AG09309 (cell line): ENCODE measurements around the gene LRRC41.

Source experiments
- DNase-seq: peaks from one replicate; pipeline ENCODE4 v3.0.0-alpha.2; 2010; ENCODE audit warnings: low read depth
- H3K4me3 ChIP-seq: 2 replicates; pipeline ENCODE4 v1.5.1; 2011; ENCODE audit warnings: mild to moderate bottlenecking, low read depth, low read length, moderate library complexity; ENCODE audit not compliant: control insufficient read depth
- TF ChIP-seq, protein P1 (sequence below): IDR thresholded peaks from 2 replicates; pipeline ENCODE4 v1.5.1; 2011; ENCODE audit warnings: mild to moderate bottlenecking, low read depth, low read length, inconsistent platforms; ENCODE audit not compliant: insufficient read depth, control insufficient read depth; ENCODE audit errors: missing control alignments

LRRC41 gene

DNA sequence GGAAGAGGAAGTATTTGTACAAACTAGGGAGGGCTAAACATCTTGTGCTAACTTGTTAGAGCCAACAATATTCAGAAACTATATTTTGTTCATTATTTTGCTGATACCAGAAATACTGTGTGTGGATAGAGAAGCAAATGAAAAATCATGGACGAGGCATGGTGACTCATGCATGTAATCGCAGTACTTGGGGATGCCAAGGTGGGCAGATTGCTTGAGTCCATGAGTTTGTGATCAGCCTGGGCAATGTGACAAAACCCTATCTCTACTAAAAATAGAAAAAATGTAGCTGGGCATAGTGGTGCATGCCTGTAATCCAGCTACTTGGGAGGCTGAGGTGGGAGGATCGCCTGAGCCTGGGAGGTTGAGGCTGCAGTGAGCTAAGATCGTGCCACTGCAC lies 13.4 kb downstream of the LRRC41 start:
- DNase-seq: no peak
- no peak overlapping the region for H3K4me3 ChIP-seq

DNA sequence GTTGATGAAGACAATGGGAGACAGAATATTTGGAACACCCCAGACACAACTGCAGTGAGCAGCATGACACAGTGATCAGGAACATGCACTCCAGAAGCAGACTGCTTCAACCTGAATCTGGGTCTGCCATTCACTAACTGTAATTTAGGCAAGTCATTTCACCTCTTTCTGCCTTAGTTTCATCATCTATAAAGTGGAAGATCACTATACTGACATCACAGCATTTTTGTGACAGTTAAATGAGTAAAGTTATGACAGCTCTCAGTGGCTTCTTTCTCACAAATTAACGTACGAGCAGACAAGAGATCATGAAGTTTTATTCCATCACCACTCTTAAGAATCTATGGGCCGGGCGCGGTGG lies 14.3 kb downstream of the LRRC41 start:
- TF ChIP-seq, protein P1, sequence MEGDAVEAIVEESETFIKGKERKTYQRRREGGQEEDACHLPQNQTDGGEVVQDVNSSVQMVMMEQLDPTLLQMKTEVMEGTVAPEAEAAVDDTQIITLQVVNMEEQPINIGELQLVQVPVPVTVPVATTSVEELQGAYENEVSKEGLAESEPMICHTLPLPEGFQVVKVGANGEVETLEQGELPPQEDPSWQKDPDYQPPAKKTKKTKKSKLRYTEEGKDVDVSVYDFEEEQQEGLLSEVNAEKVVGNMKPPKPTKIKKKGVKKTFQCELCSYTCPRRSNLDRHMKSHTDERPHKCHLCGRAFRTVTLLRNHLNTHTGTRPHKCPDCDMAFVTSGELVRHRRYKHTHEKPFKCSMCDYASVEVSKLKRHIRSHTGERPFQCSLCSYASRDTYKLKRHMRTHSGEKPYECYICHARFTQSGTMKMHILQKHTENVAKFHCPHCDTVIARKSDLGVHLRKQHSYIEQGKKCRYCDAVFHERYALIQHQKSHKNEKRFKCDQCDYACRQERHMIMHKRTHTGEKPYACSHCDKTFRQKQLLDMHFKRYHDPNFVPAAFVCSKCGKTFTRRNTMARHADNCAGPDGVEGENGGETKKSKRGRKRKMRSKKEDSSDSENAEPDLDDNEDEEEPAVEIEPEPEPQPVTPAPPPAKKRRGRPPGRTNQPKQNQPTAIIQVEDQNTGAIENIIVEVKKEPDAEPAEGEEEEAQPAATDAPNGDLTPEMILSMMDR: no peak

More for the DNA sequence above, 13.4 kb downstream of the LRRC41 start:
- TF ChIP-seq, protein P1: no peak

DNA sequence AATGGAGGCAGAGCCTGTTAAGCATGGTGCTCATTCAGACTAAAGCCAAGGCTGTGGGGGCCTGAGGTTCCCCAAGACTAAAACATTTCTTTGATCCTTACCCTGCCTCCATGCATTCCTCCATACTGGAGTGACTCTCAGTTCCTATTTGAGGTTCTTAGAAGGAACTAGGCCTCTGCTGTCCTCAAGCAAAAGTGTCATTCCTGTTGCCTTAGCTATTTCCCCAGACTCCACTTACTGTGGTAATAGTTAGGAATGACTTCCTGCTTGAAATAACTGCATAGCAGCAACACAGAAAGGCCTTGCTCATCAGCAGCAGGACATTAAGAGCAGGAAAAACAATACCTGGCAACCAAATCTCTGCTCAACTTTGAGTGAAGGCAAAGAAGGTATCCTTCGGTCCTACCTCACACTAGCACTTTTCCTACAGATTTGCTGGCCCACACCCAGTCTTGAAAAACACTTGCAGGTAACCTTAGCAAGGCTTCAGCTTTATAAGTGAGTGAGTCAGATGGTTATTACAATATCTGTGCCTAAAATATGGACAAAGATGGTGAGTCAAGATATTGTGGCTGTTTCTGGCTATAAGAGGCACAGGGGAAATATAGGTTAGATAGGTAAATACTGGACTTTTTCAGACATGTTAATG lies 14.8 kb downstream of the LRRC41 start:
- H3K4me3 ChIP-seq: no peak overlapping the region
- no peak for DNase-seq
- TF ChIP-seq, protein P1: no peak

More for the DNA sequence above, 14.3 kb downstream of the LRRC41 start:
- no peak overlapping the region for H3K4me3 ChIP-seq
- DNase-seq: no peak

DNA sequence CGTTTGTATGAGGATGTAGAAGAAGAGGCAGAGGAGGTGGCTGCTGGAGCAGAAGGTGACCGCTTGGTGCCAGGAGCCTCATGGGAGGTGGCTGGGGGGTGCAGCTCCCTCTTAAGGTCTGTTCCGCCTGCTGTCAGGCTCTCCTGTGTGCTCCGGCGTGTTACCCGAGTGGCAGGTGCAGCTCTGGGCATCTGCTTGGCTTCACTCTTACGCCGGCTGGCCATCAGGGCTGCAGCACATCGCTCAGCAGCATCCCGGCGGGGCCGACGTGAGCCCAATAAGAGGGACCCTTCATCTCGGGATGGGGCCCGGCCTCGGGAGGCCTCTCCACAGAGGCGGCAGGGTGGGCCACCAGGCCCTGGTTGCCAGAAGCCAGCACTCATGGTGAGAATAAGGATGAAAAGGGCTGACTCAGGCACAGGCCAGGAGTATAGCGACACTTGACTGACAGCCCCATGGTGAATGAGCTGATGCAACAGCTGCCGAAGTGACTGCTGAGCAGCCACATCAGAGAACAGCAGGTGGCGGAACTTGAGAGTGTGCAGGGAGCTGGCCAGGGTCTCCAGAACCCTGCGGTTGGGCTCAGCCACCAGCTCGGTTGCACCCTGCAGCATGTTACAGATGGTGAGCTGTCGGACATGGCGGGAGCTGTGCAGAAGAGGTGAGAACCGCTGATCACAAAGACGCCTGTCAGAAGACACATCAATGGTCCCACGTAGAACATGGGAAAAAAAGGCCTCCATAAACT lies 17.5 kb downstream of the LRRC41 start:
- no peak overlapping the region for H3K4me3 ChIP-seq
- DNase-seq: no peak
- TF ChIP-seq, protein P1: no peak

DNA sequence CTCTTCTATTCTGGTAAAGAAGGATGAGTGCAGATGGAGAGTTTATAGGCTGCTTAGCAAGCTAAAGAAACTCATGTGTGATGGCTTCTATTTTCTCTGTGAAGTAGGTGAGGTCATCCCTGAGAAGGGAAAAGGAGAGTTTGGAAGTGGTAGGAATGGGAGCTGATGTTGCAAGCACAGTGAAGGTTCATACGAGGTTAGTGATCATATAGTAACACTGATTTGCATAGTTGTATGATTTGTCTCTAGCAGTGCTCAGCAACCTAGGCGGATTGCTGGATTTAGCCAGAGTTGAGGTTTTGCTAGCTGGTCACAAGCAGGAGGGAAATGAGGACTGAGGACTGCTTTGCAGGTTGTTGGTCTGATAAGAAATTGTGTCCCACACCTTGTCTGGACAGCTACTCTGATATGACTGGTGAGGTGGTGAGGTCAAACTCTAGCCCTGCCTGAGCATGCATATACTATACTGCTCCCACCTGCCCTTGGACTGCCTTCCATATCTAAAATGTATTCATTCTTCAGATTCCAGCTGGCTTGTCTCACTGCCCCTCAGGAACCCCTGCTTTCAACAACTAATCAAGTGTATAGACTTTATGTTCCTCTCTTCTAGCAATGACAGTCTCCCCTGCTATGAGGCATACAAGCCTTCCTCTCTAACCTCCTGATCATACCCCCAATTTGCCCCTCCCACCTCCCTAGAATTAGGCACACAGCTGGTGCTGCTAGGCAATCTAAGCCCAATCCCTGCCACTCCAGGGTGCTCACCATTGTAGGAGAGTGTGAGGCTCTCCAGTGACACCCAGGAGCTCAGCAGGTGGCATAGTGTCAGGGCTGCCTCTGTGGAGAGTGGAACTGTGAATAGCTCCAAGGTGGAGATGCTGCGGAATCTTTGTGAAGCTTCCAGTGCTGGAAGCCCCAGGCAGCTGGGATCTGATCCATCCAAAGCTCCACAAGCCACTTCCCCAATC lies 18.5 kb downstream of the LRRC41 start:
- H3K4me3 ChIP-seq: no peak overlapping the region
- DNase-seq: no peak
- TF ChIP-seq, protein P1: no peak

DNA sequence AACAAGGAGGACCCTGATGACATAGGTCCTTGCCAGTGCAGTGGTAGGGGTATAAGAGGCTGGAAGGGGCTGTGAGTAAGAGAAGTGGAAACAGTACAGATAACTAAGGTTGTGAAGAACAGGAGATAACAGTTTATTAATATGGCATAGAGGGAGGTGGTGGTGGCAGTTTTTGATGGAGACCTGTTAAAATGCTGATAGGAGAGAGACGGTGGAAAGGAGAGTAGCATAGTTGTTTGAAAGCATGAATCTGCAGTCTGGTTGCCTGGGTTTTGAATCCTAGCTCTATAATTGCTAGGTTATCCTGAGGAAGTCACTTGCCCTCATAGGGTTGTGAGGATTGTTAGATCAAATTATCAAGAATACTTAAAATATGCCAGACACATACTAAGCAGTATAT lies 19.4 kb downstream of the LRRC41 start:
- H3K4me3 ChIP-seq: no peak overlapping the region
- no peak for DNase-seq
- TF ChIP-seq, protein P1: no peak
